ENCODE results near the gene AFF3.
"Not testable (repeated sequence)": the region's sequence is repeated elsewhere in the genome, so short reads cannot be mapped to it uniquely, and the experiment has no call there.

The AFF3 gene

DNA sequence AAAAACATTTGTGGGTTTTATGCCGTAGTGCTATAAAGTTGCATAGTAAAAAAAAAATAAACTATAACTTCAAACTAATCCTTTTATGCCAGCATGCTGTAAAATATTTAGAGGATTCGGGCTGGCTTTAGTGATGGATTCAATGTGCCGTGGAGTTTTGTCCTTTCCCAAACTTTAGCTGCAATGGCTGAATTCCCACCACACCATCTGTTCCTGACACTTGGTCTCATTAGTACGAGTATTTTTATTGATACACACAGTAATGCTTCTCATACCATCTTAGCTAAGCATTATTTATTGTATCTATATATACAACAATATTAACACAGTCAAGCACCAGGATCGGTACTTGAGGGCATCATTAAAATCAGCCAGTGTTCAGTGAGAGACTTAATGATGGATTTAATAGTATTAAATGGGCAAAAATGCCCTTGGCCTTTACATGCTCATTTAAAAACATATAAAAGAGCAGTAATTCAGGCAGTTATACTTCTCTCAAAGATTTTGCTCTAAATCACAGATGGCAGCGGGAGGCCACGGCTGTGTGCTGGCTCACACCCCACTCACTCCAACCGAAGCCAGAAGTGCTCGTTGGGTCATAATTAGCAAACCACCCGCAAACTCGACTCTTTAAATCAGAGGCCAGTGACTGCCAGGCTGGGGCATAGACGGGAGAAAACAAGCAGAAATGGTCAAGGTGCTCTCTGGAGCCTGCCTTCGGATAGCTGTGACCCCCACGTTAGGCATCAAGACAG lies 355.6 kb downstream of the AFF3 start:
- Mint-ChIP-seq H3K4me3 (no peak overlapping the region), H3K9me3 (no peaks in the 10 kb centered on the region), H3K4me1 (ENCODE audit: low read depth) (no peaks in the 10 kb centered on the region), H3K27ac (no peak overlapping the region), H3K36me3 (ENCODE audit: low read depth) (no peaks in the 10 kb centered on the region), H3K27me3 (ENCODE audit: low read depth) (no peaks in the 10 kb centered on the region)
- no peak for DNase-seq (ENCODE audit: low spot score)

DNA sequence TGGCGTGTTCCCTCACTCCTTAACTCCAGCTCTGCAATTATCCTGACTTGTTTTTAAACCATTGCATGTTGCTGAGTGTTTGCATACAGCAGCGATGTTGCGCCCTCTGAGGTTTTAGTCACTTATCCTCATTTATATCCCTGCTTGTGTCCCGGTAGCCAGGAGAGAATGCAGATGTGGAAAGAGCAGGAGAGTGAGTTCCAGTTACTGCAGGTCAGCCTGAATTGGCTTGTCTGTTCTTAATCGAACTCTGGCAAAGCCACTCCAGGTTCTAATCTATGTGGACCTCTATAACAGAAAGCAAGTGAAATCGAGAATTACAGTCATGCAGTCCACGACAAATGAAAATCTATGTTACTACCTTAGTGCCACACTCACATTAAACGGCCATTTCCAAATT lies 357.4 kb downstream of the AFF3 start:
- H3K4me3 Mint-ChIP-seq: no peak overlapping the region
- no peaks in the 10 kb centered on the region for H3K36me3 Mint-ChIP-seq (ENCODE audit: low read depth)
- no peak for DNase-seq (ENCODE audit: low spot score)
- H3K27ac Mint-ChIP-seq: no peak overlapping the region
- no peaks in the 10 kb centered on the region for H3K27me3 Mint-ChIP-seq (ENCODE audit: low read depth)
- H3K9me3 Mint-ChIP-seq: no peaks in the 10 kb centered on the region
- H3K4me1 Mint-ChIP-seq (ENCODE audit: low read depth): no peaks in the 10 kb centered on the region

DNA sequence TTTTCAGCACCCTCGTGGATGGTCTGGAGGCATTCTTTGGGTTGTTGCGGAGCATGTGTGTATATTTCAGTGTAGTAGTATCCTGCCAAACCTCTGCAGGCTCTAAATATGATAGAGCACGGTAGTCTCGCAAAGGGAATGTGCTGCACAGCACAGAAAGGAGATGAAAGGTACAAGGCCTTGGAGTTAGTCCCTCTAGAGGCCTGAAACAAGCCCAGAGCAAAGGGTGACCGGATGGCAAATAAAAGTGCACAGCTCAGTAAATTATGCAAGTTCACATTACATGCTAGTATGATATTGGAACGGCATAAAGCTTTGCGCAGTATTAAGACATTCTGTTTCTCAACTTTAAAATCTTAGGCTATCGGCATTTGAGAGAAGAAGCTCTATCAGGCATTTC lies 358.1 kb downstream of the AFF3 start:
- Mint-ChIP-seq H3K4me3 (no peak overlapping the region), H3K36me3 (ENCODE audit: low read depth) (no peaks in the 10 kb centered on the region), H3K27me3 (ENCODE audit: low read depth) (no peaks in the 10 kb centered on the region), H3K4me1 (ENCODE audit: low read depth) (no peaks in the 10 kb centered on the region), H3K27ac (no peak overlapping the region), H3K9me3 (no peaks in the 10 kb centered on the region)
- no peak for DNase-seq (ENCODE audit: low spot score)

DNA sequence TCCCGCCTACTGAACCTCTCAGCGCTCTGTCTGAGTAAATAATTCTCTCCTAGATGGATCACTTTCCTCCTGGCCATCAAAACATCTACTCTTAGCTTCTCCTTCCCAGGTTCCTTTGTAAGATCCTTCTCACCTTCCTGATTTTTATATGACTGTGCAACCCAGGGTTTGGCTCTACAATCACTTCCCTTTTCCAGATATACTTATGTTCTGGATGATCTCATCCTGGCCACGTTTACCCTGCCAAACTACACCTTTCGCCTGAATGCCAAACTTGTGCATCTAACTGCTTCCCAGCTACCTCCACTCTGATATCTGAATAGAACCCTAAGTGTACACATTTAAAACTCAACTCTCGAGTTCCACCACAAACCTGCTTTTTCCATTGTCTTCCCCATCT lies 362.1 kb downstream of the AFF3 start:
- DNase-seq (ENCODE audit: low spot score): no peak
- no peaks in the 10 kb centered on the region for H3K4me1 Mint-ChIP-seq (ENCODE audit: low read depth)
- H3K4me3 Mint-ChIP-seq: no peak overlapping the region
- H3K27me3 Mint-ChIP-seq (ENCODE audit: low read depth): no peaks in the 10 kb centered on the region
- H3K9me3 Mint-ChIP-seq: peaks cover 8% of the 10 kb centered on the region
- H3K27ac Mint-ChIP-seq: no peak overlapping the region
- H3K36me3 Mint-ChIP-seq (ENCODE audit: low read depth): no peaks in the 10 kb centered on the region

DNA sequence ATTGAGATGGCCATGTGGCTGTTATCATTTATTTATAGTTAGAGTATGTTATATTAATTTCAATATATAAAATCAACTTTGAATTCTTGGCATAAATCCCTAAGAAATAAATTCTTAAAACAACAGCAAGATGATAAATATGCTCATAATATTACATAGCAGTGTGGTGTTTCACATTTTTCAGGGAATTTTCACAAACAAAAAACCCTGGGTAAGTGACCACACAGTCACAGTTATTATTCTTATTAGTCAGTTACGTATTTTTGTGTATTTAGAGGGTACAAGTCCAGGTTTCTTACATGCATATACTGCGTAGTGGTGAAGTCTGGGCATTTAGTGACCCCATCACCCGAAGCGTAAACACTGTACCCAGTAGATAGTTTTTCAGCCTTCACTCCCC lies 363.1 kb downstream of the AFF3 start:
- Mint-ChIP-seq H3K4me1 (ENCODE audit: low read depth) (no peaks in the 10 kb centered on the region), H3K36me3 (ENCODE audit: low read depth) (no peaks in the 10 kb centered on the region), H3K27ac (no peak overlapping the region), H3K4me3 (no peak overlapping the region), H3K27me3 (ENCODE audit: low read depth) (no peaks in the 10 kb centered on the region), H3K9me3 (peaks cover 8% of the 10 kb centered on the region)
- DNase-seq (ENCODE audit: low spot score): no peak

DNA sequence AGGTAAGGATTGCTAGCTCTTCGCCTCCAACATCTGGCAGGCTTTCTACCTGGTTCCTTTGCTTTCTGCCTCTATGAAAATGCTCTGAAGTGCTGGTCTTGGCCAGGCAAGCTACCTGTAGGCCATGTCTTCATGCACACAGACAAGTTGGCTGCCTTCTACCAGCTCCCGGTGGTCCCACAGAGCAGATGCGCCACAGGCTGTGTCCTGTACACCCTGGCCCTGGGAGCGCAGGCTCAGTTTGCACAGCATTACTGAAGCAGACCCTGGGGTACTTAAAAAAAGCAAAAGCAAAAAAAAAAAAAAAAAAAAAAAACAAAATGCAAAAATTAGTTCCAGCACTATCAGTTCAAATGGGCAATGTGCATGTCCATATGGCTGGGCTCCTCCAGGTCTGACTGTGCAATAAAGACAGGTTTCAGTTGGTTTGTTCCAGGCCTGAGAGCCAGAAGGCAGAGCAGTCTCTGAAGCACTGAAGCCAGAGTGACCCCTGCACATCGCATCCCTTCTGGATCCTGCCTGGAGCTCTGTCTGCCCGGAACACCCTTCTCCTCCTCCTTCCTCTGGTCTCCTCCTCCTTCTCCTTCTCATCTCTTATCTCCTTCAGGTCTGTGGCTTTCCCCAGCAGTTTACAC lies 364.6 kb downstream of the AFF3 start:
- Mint-ChIP-seq H3K27me3 (ENCODE audit: low read depth) (no peaks in the 10 kb centered on the region), H3K36me3 (ENCODE audit: low read depth) (no peaks in the 10 kb centered on the region), H3K27ac (no peak overlapping the region)

DNA sequence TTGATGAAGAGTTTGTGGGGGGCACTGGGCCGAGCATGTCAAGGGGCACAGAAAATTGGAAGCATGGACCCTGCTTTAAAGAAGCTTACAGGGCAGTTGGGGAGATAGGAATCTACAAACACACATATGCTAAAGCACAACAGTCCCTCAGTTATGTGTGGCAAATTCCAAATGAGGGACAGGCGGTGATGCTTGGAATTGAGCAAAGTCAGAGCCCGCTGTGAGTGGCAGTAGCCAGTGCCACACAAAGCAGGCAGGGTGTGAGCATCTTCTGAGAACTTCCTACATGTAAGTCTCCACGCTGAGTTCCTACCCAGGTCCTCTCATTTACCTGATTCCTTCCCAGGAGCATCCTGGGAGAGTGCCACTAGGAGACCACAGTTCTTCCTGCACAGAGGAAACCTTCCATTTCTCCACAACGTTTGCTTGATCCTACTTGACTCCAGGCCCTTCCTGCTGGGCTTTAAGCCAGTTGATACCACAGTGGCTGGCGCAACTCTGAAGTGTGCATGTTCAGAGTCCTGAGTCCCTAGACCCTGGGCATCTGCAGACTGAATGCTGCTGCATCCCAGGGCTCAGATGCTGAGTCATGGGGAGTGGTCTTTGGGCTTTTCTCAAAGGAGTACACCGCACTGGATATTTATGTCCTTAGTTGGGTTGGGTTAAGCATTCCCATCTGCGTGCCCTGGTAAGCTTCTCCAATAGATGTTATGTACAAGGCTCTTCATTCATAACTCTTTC lies 365.3 kb downstream of the AFF3 start:
- no peaks in the 10 kb centered on the region for H3K4me1 Mint-ChIP-seq (ENCODE audit: low read depth)
- no peak for DNase-seq (ENCODE audit: low spot score)
- H3K27ac Mint-ChIP-seq: no peak overlapping the region
- no peaks in the 10 kb centered on the region for H3K36me3 Mint-ChIP-seq (ENCODE audit: low read depth)
- H3K27me3 Mint-ChIP-seq (ENCODE audit: low read depth): no peaks in the 10 kb centered on the region
- H3K9me3 Mint-ChIP-seq: peaks cover 8% of the 10 kb centered on the region
- no peak overlapping the region for H3K4me3 Mint-ChIP-seq

More for the DNA sequence above, 364.6 kb downstream of the AFF3 start:
- peaks cover 8% of the 10 kb centered on the region for H3K9me3 Mint-ChIP-seq
- no peaks in the 10 kb centered on the region for H3K4me1 Mint-ChIP-seq (ENCODE audit: low read depth)
- no peak overlapping the region for H3K4me3 Mint-ChIP-seq
- no peak for DNase-seq (ENCODE audit: low spot score)

DNA sequence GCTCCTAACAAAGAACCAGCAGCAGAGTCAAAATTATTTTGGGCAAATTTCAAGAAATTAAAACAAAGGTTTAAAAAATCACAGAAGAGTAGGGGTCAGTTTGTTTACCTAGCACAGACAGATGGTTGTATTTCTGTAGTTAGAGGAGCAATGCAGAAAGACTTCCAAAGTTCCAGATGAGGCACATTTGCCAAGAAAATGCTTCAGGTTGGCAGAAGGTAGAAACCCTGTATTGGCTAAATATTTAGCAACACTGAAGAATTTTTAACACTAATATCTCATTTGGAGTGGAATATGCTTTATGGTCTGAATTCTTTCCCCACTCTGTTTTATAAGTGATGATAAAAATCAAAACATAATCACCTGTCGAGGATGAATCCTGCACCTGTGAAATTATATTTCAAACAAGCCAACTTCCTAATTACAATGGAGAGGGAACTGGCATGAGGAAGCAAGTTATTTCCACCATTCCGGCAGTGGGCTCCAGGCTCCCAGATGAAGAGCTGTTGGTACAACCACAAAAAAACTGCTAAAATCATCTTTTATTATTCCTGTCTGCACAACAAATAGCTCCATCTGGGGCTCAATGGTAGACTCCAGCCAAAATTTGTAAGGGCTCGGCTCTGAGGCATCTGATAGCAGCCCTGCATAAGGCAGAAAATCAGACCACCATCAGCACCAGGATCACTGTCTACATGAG lies 366.0 kb downstream of the AFF3 start:
- no peak overlapping the region for H3K27ac Mint-ChIP-seq
- H3K4me3 Mint-ChIP-seq: no peak overlapping the region
- no peaks in the 10 kb centered on the region for H3K36me3 Mint-ChIP-seq (ENCODE audit: low read depth)
- no peak for DNase-seq (ENCODE audit: low spot score)
- no peaks in the 10 kb centered on the region for H3K4me1 Mint-ChIP-seq (ENCODE audit: low read depth)
- H3K9me3 Mint-ChIP-seq: peaks cover 8% of the 10 kb centered on the region
- no peaks in the 10 kb centered on the region for H3K27me3 Mint-ChIP-seq (ENCODE audit: low read depth)

DNA sequence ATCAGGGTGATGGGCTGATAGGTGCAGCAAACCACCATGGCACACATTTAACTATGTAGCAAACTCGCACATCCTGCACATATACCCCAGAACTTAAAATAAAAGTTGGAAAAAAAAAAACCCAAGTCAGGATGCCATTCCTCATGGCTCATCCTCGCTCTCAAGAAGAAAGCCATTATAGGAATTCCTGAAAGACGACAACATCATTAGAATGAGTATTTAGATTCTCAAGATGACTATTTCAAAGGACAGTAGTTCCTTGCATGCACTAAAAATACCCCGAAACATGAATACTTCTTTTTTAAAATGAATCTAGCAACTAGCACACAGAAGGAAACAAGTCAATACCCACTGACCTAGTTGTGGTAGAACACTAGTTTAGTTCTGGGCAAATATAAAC lies 366.8 kb downstream of the AFF3 start:
- peaks cover 8% of the 10 kb centered on the region for H3K9me3 Mint-ChIP-seq
- no peak overlapping the region for H3K4me3 Mint-ChIP-seq
- no peaks in the 10 kb centered on the region for H3K4me1 Mint-ChIP-seq (ENCODE audit: low read depth)
- H3K27ac Mint-ChIP-seq: no peak overlapping the region
- H3K36me3 Mint-ChIP-seq (ENCODE audit: low read depth): no peaks in the 10 kb centered on the region
- DNase-seq (ENCODE audit: low spot score): no peak
- no peaks in the 10 kb centered on the region for H3K27me3 Mint-ChIP-seq (ENCODE audit: low read depth)

DNA sequence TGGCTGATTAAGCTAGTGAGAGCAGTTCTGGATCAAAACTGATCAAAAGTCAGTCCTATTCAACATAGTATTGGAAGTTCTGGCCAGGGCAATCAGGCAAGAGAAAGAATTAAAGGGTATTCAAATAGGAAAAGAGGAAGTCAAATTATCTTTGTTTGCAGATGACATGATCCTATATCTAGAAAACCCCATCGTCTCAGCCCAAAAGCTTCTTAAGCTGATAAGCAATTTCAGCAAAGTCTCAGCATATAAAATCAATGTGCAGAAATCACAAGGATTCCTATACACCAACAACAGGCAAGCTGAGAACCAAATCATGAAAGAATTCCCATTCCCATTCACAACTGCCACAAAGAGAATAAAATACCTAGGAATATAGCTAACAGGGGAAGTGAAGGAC lies 368.7 kb downstream of the AFF3 start:
- not testable (repeated sequence) for DNase-seq (ENCODE audit: low spot score); H3K9me3 Mint-ChIP-seq; H3K27ac Mint-ChIP-seq; H3K4me3 Mint-ChIP-seq; H3K4me1 Mint-ChIP-seq (ENCODE audit: low read depth); H3K36me3 Mint-ChIP-seq (ENCODE audit: low read depth); H3K27me3 Mint-ChIP-seq (ENCODE audit: low read depth)

DNA sequence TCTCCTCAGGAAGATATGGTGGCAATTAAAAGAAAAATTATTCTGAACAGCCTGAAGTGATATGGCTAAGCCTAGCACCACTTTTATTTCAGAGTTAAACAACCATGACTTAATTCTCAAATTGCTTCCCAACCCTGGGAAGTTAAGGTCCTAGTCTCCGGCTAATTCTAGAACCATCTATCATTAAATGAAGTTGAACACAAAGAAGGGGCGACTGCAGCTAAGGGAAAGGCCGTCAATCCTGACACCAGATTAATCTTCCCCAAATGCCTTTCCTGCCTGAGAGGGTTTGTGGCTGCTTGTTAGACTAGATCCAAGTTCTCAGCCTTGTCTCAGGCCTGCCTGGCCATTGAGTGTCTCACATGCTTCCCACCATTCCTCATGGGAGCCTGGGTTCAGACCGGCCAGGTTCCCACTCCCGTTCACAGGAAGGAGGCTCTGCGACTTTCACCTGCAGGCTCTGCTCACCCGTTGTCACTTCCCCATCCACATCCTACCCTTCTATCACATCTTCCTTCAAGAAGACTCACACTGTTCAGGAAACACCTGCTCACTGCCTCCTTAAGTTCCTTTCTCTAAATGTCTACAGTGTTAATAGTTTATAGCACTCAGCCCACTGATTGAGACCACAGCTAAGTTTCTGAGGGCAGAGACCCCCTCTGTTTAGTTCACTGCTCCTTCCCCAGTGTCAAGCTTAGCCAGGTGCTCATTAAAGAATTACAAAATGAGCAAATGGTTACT lies 369.6 kb downstream of the AFF3 start:
- Mint-ChIP-seq H3K4me3 (no peak overlapping the region), H3K36me3 (ENCODE audit: low read depth) (no peaks in the 10 kb centered on the region), H3K27ac (no peak overlapping the region), H3K9me3 (no peaks in the 10 kb centered on the region), H3K4me1 (ENCODE audit: low read depth) (no peaks in the 10 kb centered on the region), H3K27me3 (ENCODE audit: low read depth) (no peaks in the 10 kb centered on the region)
- no peak for DNase-seq (ENCODE audit: low spot score)

DNA sequence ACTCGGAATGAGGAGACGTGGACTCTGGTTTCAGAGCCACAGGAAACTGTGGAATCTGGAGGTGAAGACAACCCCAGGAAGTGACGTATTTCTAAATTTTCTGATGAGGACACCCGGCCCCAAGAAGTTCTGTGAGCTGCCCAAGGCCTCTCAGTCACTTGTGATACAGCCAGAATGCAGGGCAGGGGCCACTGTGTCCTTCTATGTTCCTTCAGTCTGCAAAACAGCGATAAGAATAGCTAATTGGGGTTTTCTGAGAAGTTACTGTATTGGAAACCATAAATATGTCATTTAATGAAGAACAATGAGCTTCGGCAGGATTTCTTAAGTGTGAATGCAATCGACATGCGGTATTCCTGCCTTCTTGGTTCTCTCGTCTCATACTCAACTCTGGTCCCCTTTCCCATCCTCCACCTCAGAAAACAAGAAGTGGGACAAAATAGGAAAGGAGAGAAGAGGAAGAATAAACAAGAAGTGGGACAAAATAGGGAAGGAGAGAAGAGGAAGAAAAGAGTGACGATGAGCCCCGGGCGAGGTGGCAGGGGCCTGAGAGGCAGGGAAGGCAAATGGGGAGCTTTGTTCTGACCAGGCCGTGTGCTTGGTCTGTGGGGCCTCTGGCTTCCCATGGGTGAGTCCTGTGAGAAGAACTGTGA lies 370.6 kb downstream of the AFF3 start:
- Mint-ChIP-seq H3K9me3 (no peaks in the 10 kb centered on the region), H3K36me3 (ENCODE audit: low read depth) (no peaks in the 10 kb centered on the region), H3K4me3 (no peak overlapping the region), H3K27me3 (ENCODE audit: low read depth) (no peaks in the 10 kb centered on the region), H3K27ac (no peak overlapping the region), H3K4me1 (ENCODE audit: low read depth) (no peaks in the 10 kb centered on the region)
- DNase-seq (ENCODE audit: low spot score): no peak

DNA sequence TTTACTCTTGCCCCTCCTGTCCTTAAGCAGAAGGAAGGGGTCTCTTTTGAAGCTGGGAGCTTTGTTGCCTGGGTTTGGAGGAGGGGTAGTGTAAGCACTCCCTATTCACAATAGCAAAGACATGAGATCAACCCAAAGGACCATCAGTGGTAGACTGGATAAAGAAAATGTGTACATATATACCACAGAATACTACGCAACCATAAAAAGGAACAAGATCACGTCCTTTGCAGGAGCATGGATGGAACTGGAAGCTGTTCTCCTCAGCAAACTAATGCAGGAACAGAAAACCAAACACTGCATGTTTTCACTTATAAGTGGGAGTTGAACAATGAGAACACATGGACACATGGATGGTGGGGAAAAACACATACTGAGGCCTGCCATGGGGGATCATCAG lies 371.5 kb downstream of the AFF3 start:
- H3K27ac Mint-ChIP-seq: no peak overlapping the region
- DNase-seq (ENCODE audit: low spot score): no peak
- no peaks in the 10 kb centered on the region for H3K36me3 Mint-ChIP-seq (ENCODE audit: low read depth)
- H3K4me1 Mint-ChIP-seq (ENCODE audit: low read depth): no peaks in the 10 kb centered on the region
- H3K9me3 Mint-ChIP-seq: no peaks in the 10 kb centered on the region
- H3K4me3 Mint-ChIP-seq: no peak overlapping the region
- H3K27me3 Mint-ChIP-seq (ENCODE audit: low read depth): no peaks in the 10 kb centered on the region
